HEK293 (cell line): ENCODE data around the gene CPNE5.

Source experiments
- CTCF ChIA-PET: fragments of 350-600 bp; formaldehyde crosslinking; extraction: SDS; loops from one replicate; lab custom pipeline; 2021; ENCODE audit warnings: antibody characterized with exemption; lab: Yijun Ruan, JAX
- POLR2A ChIA-PET: fragments of 300-600 bp; formaldehyde crosslinking; extraction: SDS; loops from one replicate; lab custom pipeline; 2020; ENCODE audit warnings: antibody characterized with exemption, inconsistent platforms; lab: Yijun Ruan, JAX
- H3K27ac ChIP-seq: fragments of 200-500 bp; sonication (Bioruptor generic); 2 replicates; pipeline ENCODE4 v1.5.1; 2014; ENCODE audit warnings: low read depth, low read length, control low read depth, inconsistent platforms; ENCODE audit errors: extremely low read depth
- H3K36me3 ChIP-seq, 2 experiments: fragments of 200-500 bp in 1 of 2; sonication (Bioruptor generic) in 1 of 2; 1 replicate in 1 of 2; 2 replicates in 1 of 2; pipeline ENCODE4 v1.5.1; 2014 to 2017; ENCODE audit warnings: inconsistent platforms in 2 of 2, low read length in 2 of 2; ENCODE audit not compliant: control insufficient read depth in 2 of 2, insufficient read depth in 1 of 2
- H3K4me1 ChIP-seq: fragments of 200-500 bp; sonication (Bioruptor generic); 2 replicates; pipeline ENCODE4 v1.5.1; 2014; ENCODE audit warnings: mild to moderate bottlenecking, low read length, inconsistent platforms; ENCODE audit not compliant: control insufficient read depth, insufficient read depth
- H3K4me3 ChIP-seq: 2 replicates; pipeline ENCODE4 v1.5.1; 2011; ENCODE audit warnings: low read depth, mild to moderate bottlenecking, control low read depth, low read length, moderate library complexity
- H3K9me3 ChIP-seq: fragments of 200-500 bp; sonication (Bioruptor generic); 2 replicates; pipeline ENCODE4 v1.5.1; 2014; ENCODE audit warnings: low read depth, low read length, inconsistent platforms; ENCODE audit not compliant: control insufficient read depth, insufficient read depth
- GFI1B ChIP-seq: fragments of 450-650 bp; formaldehyde crosslinking; IDR thresholded peaks from 2 replicates; pipeline ENCODE4 v1.5.1; 2016; ENCODE audit warnings: missing biosample characterization, missing genetic modification characterization
- GLIS2 ChIP-seq: fragments of 450-650 bp; formaldehyde crosslinking; IDR thresholded peaks from 2 replicates; pipeline ENCODE4 v1.5.1; 2016; ENCODE audit warnings: missing biosample characterization, missing genetic modification characterization
- KLF17 ChIP-seq: fragments of 450-650 bp; formaldehyde crosslinking; IDR thresholded peaks from 2 replicates; pipeline ENCODE4 v1.5.1; 2016; ENCODE audit warnings: missing biosample characterization, missing genetic modification characterization
- OSR2 ChIP-seq: fragments of 450-650 bp; formaldehyde crosslinking; IDR thresholded peaks from 2 replicates; pipeline ENCODE4 v1.5.1; 2016; ENCODE audit warnings: missing biosample characterization, missing genetic modification characterization
- PATZ1 ChIP-seq: fragments of 450-650 bp; formaldehyde crosslinking; IDR thresholded peaks from 2 replicates; pipeline ENCODE4 v1.5.1; 2016; ENCODE audit warnings: missing biosample characterization, missing genetic modification characterization
- PRDM1 ChIP-seq: fragments of 450-650 bp; formaldehyde crosslinking; IDR thresholded peaks from 2 replicates; pipeline ENCODE4; 2016; ENCODE audit warnings: missing biosample characterization, missing genetic modification characterization
- ZBTB1 ChIP-seq: fragments of 450-650 bp; formaldehyde crosslinking; IDR thresholded peaks from 2 replicates; pipeline ENCODE4 v1.5.1; 2016; ENCODE audit warnings: missing biosample characterization, missing genetic modification characterization
- ZFP69B ChIP-seq: fragments of 450-650 bp; formaldehyde crosslinking; IDR thresholded peaks from 2 replicates; pipeline ENCODE4 v1.5.1; 2016; ENCODE audit warnings: missing biosample characterization, missing genetic modification characterization
- ZNF114 ChIP-seq: fragments of 450-650 bp; formaldehyde crosslinking; IDR thresholded peaks from 2 replicates; pipeline ENCODE4 v1.5.0; 2017; ENCODE audit warnings: missing biosample characterization, missing genetic modification characterization
- ZNF16 ChIP-seq: fragments of 450-650 bp; formaldehyde crosslinking; IDR thresholded peaks from 2 replicates; pipeline ENCODE4 v1.5.1; 2016; ENCODE audit warnings: low read depth, missing biosample characterization, missing genetic modification characterization
- ZNF175 ChIP-seq: fragments of 450-650 bp; formaldehyde crosslinking; IDR thresholded peaks from 2 replicates; pipeline ENCODE4 v1.5.1; 2016; ENCODE audit warnings: missing biosample characterization, missing genetic modification characterization
- ZNF24 ChIP-seq: fragments of 450-650 bp; formaldehyde crosslinking; IDR thresholded peaks from 2 replicates; pipeline ENCODE4 v1.5.1; 2016; ENCODE audit warnings: missing biosample characterization, missing genetic modification characterization
- ZNF394 ChIP-seq: fragments of 450-650 bp; formaldehyde crosslinking; IDR thresholded peaks from 2 replicates; pipeline ENCODE4 v1.5.1; 2016; ENCODE audit warnings: missing biosample characterization, missing genetic modification characterization, mild to moderate bottlenecking, moderate library complexity, borderline replicate concordance
- ZNF433 ChIP-seq: fragments of 450-650 bp; formaldehyde crosslinking; IDR thresholded peaks from 2 replicates; pipeline ENCODE4 v1.5.1; 2016; ENCODE audit warnings: missing biosample characterization, missing genetic modification characterization, low read depth
- ZNF501 ChIP-seq: fragments of 450-650 bp; formaldehyde crosslinking; IDR thresholded peaks from 2 replicates; pipeline ENCODE4 v1.5.1; 2016; ENCODE audit warnings: missing biosample characterization, missing genetic modification characterization
- ZNF514 ChIP-seq: fragments of 450-650 bp; formaldehyde crosslinking; IDR thresholded peaks from 2 replicates; pipeline ENCODE4 v1.5.1; 2016; ENCODE audit warnings: missing biosample characterization, missing genetic modification characterization
- ZNF571 ChIP-seq: fragments of 450-650 bp; formaldehyde crosslinking; IDR thresholded peaks from 2 replicates; pipeline ENCODE4 v1.5.0; 2017; ENCODE audit warnings: missing biosample characterization, missing genetic modification characterization
- ZNF600 ChIP-seq: fragments of 450-650 bp; formaldehyde crosslinking; IDR thresholded peaks from 2 replicates; pipeline ENCODE4 v1.5.1; 2016; ENCODE audit warnings: missing biosample characterization, missing genetic modification characterization
- ZNF664 ChIP-seq: fragments of 450-650 bp; formaldehyde crosslinking; IDR thresholded peaks from 2 replicates; pipeline ENCODE4 v1.5.1; 2016; ENCODE audit warnings: missing biosample characterization, missing genetic modification characterization
- TF ChIP-seq, protein P1 (sequence below): fragments of 450-650 bp; formaldehyde crosslinking; IDR thresholded peaks from 2 replicates; pipeline ENCODE4 v1.5.1; 2016; ENCODE audit warnings: missing biosample characterization, missing genetic modification characterization
- TF ChIP-seq, protein P2 (sequence below): fragments of 450-650 bp; formaldehyde crosslinking; IDR thresholded peaks from 2 replicates; pipeline ENCODE4 v1.5.1; 2016; ENCODE audit warnings: missing biosample characterization, missing genetic modification characterization

Gene CPNE5

GRCh38 chr6:36862848-36863382 lies 23.7 kb upstream of the CPNE5 start:
- POLR2A ChIA-PET, result interaction anchor here (1.1 to 2.7 kb wide), 3 partner anchors 11 kb away, joined by 5 to 17 read pairs (median 5); partner anchors contain the start of gene PPIL1
- TF ChIP-seq GFI1B (tag by site-specific recombination) (no peak), PRDM1 (peak; percentile 16; the same call in 1 of the 2 replicates)
- TF ChIP-seq, all 188 proteins: peak for 1
- no peaks in the 10 kb centered on the region for H3K9me3 ChIP-seq
- CTCF ChIA-PET, result interaction anchor here (0.7 to 8.1 kb wide), 2 partner anchors 10 to 12 kb away, joined by 3 to 77 read pairs; no protein-coding TSS in a partner anchor
- H3K4me1 ChIP-seq, result no peaks in the 10 kb centered on the region
- no peak overlapping the region for H3K27ac ChIP-seq
- peaks cover 12 to 79% of the 10 kb centered on the region in 2 experiments; a peak in 2 of 3 replicates for H3K36me3 ChIP-seq
- H3K4me3 ChIP-seq, result no peak overlapping the region

DNA sequence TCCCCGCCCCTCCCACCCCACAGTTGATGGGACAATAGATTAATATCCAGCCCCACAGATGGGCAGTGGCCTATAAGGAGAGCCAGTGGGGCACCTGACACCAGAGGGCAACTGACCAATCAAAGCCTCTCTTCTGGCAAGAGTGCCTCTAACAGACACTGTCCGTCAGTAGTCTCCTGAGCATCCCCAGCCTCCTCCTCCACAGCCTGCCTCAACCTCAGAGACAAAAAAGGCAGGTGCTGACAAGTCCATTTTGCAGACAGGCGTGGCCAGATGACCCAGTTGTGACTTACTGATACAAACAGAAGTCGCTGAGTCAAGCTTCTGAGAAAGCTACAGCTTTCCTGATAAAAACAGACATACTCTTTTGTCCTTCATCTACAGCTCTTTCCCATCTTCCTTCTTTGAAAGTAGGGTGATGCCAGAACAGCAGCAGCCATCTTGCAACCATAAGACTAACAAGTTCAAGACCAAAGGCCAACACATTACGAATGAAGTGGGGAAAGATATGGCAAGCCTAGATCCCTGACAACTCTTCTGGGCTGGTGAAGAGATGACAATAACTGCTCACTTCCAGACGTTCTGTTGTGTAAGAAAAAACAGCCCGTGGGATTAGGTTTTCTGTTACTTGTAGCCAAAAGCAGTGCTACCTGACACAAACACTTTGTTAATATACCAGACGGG lies 23.1 kb upstream of the CPNE5 start:
- TF ChIP-seq ZNF514 (tag by site-specific recombination) (no peak), ZFP69B (tag by site-specific recombination) (no peak), ZNF664 (tag by site-specific recombination) (no peak), ZNF600 (tag by site-specific recombination) (0 out of 2 replicates have a peak, but pooled peaks have one; percentile 15), GLIS2 (tag by site-specific recombination) (no peak), KLF17 (no peak)
- TF ChIP-seq, protein P1, sequence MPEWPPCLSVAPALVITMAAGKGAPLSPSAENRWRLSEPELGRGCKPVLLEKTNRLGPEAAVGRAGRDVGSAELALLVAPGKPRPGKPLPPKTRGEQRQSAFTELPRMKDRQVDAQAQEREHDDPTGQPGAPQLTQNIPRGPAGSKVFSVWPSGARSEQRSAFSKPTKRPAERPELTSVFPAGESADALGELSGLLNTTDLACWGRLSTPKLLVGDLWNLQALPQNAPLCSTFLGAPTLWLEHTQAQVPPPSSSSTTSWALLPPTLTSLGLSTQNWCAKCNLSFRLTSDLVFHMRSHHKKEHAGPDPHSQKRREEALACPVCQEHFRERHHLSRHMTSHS (tag by site-specific recombination), result no peak
- H3K9me3 ChIP-seq, result no peaks in the 10 kb centered on the region
- no peak overlapping the region for H3K27ac ChIP-seq
- H3K36me3 ChIP-seq, result peaks cover 15 to 77% of the 10 kb centered on the region in 2 experiments; a peak in 2 of 3 replicates
- H3K4me1 ChIP-seq, result no peaks in the 10 kb centered on the region
- no peak overlapping the region for H3K4me3 ChIP-seq
- ChIA-PET POLR2A (interaction anchor here (0.7 to 1.5 kb wide), 3 partner anchors 10 to 98 kb away, joined by 3 to 5 read pairs (median 5); partner anchors contain the start of gene PPIL1), CTCF (interaction anchor here (0.7 to 8.1 kb wide), 2 partner anchors 11 to 157 kb away, joined by 3 to 77 read pairs; no protein-coding TSS in a partner anchor)

GRCh38 chr6:36860126-36860525 lies 20.9 kb upstream of the CPNE5 start:
- CTCF ChIA-PET, result interaction anchor here (1.0 to 2.6 kb wide), 5 partner anchors 9 to 158 kb away, joined by 3 to 21 read pairs (median 4); no protein-coding TSS in a partner anchor
- Histone ChIP-seq H3K4me1 (no peaks in the 10 kb centered on the region), H3K36me3 (peaks cover 9 to 78% of the 10 kb centered on the region in 2 experiments; a peak in 2 of 3 replicates), H3K9me3 (no peaks in the 10 kb centered on the region), H3K27ac (no peak overlapping the region), H3K4me3 (no peak overlapping the region)
- POLR2A ChIA-PET, result interaction anchor here (0.7 kb wide), 1 partner anchor 11 kb away, joined by 3 read pairs; no protein-coding TSS in a partner anchor
- TF ChIP-seq ZNF175 (tag by site-specific recombination), result no peak
- TF ChIP-seq, protein P2, sequence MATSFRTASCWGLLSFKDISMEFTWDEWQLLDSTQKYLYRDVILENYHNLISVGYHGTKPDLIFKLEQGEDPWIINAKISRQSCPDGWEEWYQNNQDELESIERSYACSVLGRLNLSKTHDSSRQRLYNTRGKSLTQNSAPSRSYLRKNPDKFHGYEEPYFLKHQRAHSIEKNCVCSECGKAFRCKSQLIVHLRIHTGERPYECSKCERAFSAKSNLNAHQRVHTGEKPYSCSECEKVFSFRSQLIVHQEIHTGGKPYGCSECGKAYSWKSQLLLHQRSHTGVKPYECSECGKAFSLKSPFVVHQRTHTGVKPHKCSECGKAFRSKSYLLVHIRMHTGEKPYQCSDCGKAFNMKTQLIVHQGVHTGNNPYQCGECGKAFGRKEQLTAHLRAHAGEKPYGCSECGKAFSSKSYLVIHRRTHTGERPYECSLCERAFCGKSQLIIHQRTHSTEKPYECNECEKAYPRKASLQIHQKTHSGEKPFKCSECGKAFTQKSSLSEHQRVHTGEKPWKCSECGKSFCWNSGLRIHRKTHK (tag by site-specific recombination), result no peak
- TF ChIP-seq ZNF571 (tag by site-specific recombination), result no peak
- no peak for TF ChIP-seq ZBTB1
- no peak for TF ChIP-seq ZNF501 (tag by site-specific recombination)
- no peak for TF ChIP-seq OSR2 (tag by site-specific recombination)
- TF ChIP-seq ZNF433 (tag by site-specific recombination), result no peak
- no peak for TF ChIP-seq ZNF24
- no peak for TF ChIP-seq PATZ1
- no peak for TF ChIP-seq ZNF394 (tag by site-specific recombination)
- no peak for TF ChIP-seq ZNF16 (tag by site-specific recombination)
- no peak for TF ChIP-seq ZNF114 (tag by site-specific recombination)
